Ramos (cell line): ENCODE measurements around the gene TANC2.

Experiments
- in situ Hi-C: fragments of 300-500 bp; cut with MboI; formaldehyde crosslinking; loops from one replicate; pipeline ENCODE4 v1.14.3; 2022; ENCODE audit warnings: low sequenced_read_pairs; ENCODE audit not compliant: unreplicated experiment

TANC2 gene

GRCh38 chr17:62965686-62966425 is at the start of gene TANC2:
Gene TANC2, plus strand, starts transcription at chr17:62966235. Its CDS starts 43,325 bp downstream, at chr17:63009560.
- in situ Hi-C loops = loop anchor here (25.0 kb wide), 1 partner anchor 254 kb away; no protein-coding TSS in a partner anchor

- in situ Hi-C loops = no loop called here
These were observed 49.1 kb upstream of the TANC2 start for GRCh38 chr17:62916684-62917571.

DNA sequence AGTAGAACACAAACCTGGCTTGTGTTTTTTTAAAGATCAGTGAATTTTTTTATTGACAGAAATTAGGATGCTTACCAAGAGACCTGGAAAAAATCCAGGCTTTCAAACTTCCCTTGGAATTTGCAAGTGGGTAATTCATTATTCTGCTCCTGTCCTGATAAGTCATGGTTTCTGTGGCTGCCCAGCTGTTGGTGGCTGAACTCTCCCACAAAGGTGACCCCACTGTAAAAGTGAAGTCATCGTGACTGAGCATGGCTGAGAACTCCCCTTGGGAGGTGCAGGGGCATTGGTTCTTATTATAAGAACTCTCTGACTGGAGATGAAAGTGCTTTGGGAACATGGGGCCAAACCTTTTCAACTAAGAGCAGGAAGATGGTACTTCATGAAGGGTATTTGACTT is 46.6 kb upstream of the TANC2 start:
- in situ Hi-C loops = no loop called here

DNA sequence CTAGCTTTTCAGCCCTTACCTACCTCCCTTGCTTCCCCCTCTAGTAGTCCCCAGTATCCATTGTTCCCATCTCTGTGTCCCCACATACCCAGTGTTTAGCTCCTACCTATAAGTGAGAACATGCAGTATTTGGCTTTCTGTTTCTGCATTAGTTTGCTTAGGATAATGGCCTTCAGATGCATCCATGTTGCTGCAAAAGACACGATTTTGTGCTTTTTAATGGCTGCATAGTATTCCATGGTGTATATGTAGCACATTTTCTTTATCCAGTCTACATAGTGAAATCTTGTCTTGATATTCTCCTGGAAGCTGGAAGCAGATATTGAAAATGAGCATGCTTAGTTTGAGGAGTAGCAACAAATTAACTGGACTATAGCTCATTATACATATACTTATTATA is 45.7 kb upstream of the TANC2 start:
- in situ Hi-C loops = no loop called here

GRCh38 chr17:62921817-62922216 is 44.2 kb upstream of the TANC2 start:
- in situ Hi-C loops = no loop called here

DNA sequence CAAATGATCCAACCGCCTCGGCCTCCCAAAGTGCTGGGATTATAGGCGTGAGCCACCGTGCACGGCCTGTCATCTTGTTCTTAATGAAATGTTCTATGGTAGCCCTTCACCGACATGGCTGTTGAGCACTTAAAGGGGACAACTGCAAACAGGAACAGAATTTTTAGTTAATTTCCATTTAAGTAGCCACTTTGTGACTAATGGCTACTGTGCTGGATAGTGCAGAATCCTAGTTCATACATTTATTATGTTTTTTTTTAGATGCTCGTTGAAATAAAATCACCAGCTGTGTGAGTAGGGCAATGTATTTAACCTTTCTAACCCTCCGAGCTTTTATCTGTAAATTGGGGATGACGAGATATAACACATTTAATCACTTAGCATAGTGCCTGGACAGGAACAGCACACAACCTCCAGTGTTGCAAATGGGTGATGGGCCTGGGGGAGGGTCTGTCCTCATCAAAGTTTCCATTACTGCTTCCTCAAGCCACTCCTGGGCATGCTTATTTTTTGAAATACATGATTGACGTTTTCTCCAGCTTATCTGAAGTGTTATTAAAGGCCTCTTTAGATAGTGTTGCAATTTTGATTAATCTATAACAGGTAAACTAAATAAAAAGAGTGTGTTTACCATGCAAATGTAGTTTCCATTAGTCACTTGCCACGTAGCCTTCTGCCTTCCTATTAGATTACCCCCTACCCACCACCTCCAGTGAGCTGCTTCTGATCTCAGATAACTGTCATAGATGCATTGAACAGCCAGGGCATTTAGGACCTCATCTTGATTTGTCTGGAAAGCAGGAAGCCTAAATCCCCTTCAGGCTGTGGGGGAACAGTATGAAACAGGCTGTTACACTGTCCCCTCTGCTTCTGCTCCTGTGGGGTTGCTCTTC is 42.5 kb upstream of the TANC2 start:
- in situ Hi-C loops = no loop called here

DNA sequence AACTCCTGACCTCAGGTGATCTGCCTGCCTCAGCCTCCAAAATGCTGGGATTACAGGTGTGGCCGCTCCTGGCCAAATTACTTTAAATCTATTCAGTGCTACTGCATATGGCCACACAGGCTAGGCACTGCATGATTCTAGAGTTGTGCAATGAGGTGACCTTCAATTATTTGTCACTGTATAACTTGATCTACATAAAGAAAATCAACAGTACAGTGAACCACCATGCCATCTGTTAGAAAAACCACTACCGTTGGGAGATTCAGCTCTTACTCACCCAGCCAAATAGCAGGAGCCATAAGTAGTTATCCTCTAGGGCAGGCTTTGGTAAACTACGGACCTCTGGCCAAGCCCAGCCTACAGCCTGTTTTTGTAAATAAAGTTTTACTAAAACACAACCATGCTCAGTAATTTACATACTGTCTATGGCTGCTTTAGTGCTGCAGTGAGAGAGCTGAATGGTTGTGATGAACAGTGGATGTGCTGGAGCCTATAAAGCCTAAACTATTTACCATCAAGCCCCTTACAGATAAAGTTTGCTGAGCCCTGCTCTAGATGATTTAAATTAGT is 40.7 kb upstream of the TANC2 start:
- in situ Hi-C loops = no loop called here

- in situ Hi-C loops = no loop called here
These were observed 39.0 kb upstream of the TANC2 start for GRCh38 chr17:62927083-62927482.

GRCh38 chr17:62929320-62929719 is 36.7 kb upstream of the TANC2 start:
- in situ Hi-C loops = no loop called here

DNA sequence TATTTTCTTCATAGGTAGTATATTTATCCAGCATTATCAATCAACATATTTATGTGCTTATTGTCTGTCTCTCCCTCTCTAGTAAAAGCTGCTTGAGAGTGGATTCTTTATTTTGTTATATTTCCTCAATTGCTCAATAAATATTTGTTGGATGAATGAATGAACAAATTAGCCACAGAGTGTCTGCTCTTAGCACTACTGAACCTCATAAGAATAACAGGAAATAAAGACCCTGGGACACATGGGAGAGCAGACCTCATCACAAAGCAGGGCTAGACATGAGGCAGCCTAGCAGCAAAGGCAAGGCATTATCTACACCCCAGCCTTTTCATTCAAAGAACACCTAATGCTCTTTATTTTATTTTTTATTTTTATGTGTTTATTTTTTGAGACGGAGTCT is 34.9 kb upstream of the TANC2 start:
- in situ Hi-C loops = no loop called here

- in situ Hi-C loops = no loop called here
These were observed 32.3 kb upstream of the TANC2 start for GRCh38 chr17:62933501-62934385.

- in situ Hi-C loops = no loop called here
These were observed 30.9 kb upstream of the TANC2 start for GRCh38 chr17:62935098-62935497.

GRCh38 chr17:62935523-62935922 is 30.5 kb upstream of the TANC2 start:
- in situ Hi-C loops = no loop called here

DNA sequence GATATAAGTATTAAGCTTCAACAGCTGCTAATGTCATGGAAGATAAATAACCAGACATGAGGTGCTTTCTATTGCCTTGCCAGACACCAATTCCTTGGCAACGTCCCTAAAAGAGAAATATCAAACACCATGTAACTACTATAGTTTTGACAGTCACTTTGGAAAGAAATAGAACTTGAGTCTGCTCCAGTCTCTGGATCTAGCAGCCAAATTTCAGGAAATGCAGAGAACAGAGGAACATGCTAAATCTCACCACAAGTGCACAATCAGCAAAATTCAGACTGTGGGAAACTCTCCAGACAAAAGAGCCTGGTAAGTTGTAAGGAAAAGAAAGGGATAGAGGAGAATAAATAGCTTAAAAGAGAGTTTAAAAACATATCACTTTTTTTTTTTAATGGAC is 28.4 kb upstream of the TANC2 start:
- in situ Hi-C loops = no loop called here

- in situ Hi-C loops = no loop called here
These were observed 24.6 kb upstream of the TANC2 start for GRCh38 chr17:62941358-62941991.

GRCh38 chr17:62948370-62948769 is 17.7 kb upstream of the TANC2 start:
- in situ Hi-C loops = no loop called here

DNA sequence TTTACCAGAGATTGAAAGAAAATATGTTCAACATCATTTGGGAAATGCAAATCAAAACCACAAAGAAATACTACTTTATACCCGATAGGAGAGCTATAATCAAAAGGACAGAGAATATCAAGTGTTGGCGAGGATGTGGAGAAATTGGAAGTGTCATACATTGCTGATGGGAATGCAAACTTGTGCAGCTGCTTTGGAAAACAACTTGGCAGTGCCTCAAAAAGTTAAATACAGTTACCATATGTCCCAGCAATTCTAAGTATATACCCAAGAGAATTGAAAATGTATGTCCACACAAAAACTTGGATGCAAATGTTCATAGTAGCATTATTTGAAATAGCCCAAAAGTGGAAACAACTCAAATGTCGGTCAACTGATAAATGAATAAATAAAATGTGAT is 17.0 kb upstream of the TANC2 start:
- in situ Hi-C loops = no loop called here

- in situ Hi-C loops = loop anchor here (25.0 kb wide), 1 partner anchor 238 kb away; no protein-coding TSS in a partner anchor
These were observed 16.0 kb upstream of the TANC2 start for GRCh38 chr17:62950067-62950466.
